Measurements from ENCODE around the gene SEPTIN5.
"Not testable (repeated sequence)": the region's sequence is repeated elsewhere in the genome, so short reads cannot be mapped to it uniquely, and the experiment has no call there.

The SEPTIN5 gene

DNA sequence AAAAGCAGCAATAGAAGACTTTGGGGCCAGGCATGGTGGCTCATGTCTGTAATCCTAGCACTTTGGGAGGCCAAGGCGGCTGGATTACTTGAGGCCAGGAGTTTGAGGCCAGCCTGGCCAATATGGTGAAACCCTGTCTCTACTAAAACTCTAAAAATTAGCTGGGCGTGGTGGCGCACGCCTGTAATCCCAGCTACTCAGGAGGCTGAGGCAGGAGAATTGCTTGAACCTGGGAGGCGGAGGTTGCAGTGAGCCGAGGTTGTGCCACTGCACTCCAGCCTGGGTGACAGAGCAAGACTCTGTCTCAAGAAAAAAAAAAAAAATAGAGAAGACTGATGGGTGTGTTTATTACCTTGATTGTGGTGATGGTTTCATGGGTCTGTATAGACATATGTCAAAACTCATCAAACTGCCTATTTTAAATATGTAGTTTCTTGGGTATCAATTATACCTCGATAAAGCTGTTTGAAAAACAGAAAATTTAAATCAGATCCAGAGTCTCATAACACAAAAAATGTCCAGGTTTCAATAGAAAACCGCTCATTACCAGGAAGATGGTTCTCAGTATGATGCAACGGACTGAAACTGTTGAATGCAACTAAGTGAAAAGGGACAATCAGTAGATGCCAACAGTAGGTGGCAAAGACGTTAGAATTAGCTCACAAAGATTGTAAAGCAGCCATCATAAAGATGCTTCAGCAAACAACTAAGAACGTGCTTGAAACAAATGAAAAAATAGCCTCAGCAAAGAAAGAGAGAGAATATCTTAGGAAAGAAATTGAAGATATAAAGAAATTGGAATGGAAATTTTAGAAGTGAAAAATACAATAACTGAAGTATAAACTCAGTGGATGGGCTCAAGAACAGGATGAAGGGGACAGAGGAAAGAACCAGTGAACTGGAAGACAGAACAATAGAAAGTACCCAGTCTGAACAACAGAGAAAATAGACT, 33.1 kb upstream of the SEPTIN5 start:
- no peak for DNase-seq

DNA sequence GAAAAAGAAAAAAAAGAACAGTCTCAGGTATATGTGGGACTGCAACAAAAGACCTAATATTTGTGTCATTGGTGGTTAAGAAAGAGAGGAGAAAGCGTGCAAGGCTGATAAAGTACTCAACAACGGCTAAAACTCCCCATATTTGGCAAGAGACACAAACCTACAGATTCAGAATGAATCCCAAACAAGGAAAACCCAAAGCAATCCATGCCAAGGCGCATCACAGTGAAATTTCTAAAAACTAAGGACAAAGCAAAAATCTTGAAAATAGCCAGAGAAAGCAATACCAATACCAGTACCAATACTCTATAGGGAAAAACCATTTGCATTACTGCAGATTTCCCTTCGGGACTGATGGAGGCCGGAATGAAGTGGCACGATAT, 32.4 kb upstream of the SEPTIN5 start:
- DNase-seq: no peak

GRCh38 chr22:19686946-19687345, 27.4 kb upstream of the SEPTIN5 start:
- no peak for DNase-seq

DNA sequence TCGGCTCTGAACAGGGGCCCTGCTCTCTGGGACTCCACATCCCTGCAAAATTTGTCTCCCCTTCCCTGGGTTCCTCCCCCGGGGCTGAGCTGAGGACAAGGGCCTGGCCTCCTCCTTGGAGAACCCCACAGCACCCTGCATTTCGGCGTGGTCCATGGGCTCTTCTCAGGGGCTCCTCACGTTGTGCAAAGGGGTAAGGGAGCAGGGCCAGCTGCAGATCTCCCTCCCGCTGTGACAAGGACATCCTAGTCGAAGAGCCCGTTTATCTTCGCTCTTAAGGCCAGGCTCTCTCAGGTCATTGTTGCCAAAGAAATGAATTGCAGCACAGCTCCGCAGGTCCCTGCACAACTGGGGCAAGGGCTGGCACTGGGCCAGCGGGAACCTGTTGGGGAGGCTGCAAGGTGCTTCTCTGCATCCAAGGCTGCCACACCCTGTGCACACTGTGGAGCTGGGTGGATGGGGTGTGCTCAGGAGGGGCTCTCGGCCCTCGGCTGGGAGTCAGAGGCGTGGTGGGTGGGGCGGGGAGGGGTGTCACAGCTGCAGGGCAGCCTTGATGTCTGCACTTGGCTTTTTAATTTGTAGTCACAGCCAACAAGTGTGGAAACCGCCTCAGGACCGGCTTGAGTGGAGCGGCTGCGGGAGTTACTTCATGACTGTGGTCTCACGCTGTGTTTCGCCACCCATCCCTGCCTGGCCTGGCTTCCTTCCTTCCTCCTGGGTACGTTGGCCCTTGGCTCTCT, 26.6 kb upstream of the SEPTIN5 start:
- no peak for DNase-seq

DNA sequence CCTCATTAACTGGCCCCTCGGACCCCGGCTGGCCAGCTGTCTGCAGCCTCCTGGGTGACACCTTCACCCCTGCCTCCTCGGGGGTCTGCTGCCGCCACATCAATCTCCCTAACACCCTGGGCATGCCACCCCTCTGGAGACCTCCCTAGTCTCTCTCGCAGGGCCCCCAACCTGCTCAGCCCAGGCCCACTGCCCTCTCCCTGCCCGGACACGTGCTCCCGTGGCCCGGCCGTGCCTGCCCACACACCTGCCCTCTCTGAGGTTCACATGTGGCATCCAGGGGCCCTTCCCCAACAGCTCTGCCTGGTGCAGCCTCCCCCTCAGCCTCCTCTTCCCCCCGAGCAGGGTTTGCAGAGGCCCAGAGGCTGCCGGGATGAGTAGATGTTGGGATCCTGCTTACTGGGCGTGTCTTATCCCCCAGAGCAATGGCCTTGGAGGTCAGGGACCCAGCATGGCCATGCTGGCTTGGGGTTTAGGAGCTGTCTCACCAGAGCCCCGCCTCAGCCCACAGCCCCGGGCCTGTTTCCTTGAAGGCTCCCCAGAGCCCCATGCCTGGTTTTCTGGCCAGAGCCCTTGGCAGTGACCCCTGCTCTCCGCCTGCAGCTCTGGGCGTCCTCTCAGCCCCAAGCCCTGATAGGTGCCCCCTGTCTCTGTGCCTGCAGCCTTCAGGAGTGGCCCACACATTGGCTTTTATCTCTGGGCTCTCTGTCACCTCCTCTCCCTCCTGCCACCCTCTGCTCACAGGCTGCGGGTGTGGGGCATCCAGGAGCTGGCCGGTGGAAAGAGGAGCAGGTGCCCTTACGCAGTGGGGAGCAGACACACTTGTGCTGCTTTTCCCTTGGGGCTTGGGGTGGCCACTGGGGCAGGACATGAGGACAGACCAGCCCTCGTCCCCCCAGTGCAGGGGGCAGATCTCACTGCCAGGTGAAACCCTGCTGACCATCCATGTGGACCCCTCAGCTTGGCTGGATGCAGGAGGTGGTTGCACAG, 25.7 kb upstream of the SEPTIN5 start:
- no peak for DNase-seq

- DNase-seq: no peak
Measured at GRCh38 chr22:19689408-19689807, 24.9 kb upstream of the SEPTIN5 start.

- no peak for DNase-seq
Measured at GRCh38 chr22:19691007-19691720, 23.1 kb upstream of the SEPTIN5 start.

DNA sequence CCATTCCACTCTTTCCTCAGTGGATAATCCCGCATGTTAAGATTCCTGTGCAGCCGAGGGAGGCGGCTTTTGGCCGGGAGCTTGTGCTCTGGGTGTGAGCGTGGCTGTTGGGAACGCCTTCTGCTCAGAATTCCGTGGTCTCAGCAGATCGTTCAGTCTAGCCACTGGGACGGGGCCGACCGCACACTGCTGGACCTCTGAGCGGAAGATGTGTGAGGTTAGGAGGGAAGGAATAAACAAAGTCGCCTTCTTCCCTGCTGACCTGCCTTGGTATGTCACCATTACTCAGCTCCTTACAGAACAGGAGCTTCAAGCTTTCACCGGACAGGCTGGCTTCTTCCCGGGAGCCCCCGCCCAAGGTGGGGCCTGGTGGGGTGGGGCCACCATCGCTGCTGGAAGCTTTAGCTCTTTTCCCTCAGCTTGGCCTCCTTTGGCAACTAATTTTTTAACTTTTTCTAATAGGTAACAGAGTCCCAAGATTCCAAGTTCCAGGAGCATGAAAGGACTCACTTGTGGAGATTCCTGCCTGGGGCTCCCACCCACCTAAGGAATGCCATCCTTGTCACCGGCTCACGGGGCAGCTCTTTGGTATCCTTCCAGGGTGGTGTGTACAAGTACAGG, 22.5 kb upstream of the SEPTIN5 start:
- DNase-seq: no peak

DNA sequence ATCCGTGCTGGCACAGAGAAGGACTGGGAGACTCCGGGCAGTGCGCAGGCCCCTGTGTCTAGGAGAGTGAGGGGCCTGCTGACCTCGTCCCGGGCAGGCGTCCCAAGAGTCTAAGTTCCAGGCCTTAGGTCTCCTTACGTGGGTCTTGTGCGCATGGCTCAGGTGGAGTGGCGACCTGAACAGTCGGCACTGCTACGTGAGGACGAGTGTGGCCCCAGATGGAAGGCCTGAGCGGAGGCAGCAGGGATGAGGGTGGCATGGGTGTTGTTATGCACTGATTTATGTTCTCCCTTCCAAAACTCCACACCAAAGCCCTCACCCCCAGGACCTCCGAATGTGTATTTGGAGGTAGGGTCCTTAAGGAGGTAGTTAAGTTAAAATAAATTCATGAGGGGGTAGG, 20.7 kb upstream of the SEPTIN5 start:
- DNase-seq: no peak

DNA sequence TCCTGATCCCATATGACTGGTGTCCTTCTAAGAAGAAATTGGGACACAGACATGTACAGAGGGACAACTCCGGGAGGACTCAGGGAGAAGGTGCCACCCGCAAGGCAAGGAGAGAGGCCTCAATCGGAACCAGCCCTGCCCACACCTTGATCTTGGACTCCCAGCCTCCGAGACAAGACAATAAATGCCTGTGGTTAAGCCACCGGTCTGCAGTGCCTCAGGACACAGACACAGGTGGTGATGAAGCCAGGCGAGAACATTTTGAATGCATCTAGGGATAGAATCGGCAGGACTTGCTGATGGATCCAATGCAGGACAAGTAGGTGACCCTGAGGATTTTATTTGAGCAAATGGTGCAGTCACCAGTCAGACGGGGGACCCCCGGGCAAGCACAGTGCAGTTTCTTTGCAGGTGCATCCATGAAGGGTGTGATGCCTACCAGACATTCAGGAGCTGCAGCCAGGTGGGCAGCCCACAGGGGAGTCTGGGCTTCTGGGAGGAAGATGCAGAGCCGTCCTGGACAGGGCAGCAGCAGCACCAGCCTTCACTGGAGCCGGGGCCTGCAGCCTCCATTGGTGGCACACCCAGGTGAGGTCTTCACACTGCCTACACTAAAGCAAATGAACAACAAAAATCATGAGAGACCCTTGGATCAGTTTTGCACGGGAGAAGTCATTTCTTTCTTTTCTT, 20.2 kb upstream of the SEPTIN5 start:
- DNase-seq: no peak

DNA sequence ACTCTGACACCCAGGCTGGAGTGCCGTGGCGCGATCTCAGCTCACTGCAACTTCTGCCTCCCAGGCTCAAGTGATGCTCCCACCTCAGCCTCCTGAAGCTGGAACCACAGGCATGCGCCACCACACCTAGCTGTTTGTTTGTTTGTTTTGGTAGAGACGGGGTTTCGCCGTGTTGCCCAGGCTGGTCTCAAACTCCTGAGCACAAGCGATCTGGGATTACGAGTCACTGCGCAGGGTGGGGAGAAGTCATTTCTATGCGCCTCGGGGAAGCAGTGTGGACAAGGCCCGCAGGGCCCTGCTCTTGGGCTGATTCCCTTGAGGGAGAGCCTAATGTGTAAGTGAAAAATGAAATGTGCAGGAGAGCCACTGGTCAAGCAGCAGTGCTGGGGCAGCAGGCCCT, 19.6 kb upstream of the SEPTIN5 start:
- DNase-seq: no peak

DNA sequence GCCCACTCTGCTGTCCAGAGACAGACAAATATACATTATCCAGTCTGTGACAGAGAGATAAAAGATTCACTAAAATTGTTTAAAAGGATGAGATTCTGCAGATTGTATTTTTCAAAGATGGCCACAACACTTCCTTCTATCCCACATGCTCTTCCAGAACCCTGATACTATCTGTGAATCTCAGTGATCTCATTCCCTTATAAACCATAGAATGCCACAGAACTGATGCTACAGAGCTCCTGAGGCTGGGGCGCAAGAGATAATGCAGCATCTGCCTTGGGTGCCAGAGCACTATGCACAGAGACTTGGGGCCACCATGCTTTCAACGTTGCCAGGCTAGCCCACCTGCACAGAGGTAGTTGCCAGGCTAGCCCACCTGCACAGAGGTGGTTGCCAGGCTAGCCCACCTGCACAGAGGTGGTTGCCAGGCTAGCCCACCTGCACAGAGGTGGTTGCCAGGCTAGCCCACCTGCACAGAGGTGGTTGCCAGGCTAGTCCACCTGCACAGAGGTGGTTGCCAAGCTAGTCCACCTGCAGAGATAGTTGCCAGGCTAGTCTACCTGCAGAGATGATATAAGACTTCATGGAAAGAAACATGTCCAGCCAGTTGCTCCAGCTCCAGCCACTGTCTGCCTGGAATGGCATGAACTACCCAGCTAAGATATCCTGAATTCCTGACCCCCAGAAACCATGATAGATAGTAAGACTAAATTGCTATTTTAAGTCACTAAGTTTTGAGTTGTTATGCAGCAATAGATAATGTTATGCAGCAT, 17.6 kb upstream of the SEPTIN5 start:
- no peak for DNase-seq

DNA sequence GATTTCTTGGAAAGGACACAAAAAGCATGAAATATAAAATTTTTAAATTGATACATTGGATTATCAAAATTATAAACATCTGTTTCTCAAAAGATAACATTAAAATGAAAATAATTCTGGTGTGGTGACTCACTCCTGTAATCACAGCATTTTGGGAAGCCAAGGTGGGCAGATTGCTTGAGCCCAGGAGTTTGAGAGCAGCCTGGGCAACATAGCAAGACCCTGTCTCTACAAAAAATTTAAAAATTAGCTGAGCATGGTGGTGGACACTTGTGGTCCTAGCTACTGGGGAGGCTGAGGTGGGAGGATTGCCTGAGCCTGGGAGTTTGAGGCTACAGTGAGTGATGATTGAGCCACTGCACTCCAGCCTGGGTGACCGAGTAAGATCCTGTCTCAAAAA, 16.4 kb upstream of the SEPTIN5 start:
- not testable (repeated sequence) for DNase-seq

- no peak for DNase-seq
Measured at GRCh38 chr22:19700790-19701419, 13.4 kb upstream of the SEPTIN5 start.

DNA sequence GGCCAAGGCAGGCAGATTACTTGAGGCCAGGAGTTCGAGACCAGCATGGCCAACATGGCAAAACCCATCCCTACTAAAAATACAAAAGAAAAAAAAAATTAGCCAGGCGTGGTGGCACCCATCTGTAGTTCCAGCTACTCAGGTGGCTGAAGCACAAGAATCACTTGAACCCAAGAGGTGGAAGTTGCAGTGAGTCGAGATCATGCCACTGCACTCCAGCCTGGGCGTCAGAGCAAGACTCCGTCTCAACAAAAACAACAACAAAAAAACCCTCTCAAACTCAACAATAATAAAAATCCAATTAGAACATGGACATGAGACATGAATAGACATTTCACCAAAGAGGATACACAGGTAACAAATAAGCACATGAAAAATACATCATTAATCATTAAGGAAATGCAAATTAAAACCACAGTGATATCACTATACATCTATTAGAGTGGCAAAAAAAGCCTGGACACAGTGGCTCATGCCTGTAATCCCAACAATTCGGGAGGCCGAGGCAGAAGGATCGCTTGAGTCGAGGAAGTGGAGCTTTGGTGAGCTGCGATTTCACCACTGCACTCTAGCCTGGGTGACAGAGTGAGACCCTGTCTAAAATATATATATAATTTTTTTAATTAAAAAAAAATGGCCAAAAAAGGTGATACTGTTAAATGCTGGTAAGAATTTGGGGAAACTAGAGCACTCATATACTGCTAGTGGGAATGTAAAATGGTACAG, 12.7 kb upstream of the SEPTIN5 start:
- no peak for DNase-seq

GRCh38 chr22:19703869-19704268, 10.4 kb upstream of the SEPTIN5 start:
- no peak for DNase-seq

DNA sequence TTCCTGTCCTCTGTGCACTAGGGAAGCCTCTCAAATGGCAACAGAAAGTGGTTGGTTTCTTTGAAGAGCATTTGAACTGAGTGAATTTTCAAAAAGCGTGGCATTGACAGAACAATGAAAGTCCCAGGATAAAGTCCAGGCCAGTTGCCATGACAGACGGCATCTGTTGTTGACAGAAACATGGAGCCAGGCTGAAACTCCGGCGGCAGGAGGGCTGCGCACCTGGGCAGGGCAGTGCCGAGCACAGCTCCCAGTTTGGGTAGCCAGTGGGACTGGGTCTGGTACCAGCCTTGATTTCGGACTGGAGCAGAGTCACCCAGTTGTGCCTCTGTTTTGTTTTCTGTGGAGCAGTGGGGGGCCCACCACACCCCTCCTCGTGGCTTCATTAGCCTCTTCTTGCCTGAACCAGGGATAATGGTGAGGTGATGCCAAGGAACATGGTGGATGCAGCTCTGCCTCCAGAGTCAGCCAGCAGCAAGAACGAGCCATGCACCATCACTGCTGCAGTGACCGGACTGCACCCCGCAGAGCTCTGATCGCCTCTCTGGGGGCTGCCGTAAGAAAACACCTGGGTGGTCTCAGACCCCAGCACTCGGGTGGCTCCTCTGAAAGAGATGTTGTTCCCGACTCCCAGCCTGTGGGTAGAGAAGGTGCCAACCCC, 9.8 kb upstream of the SEPTIN5 start:
- DNase-seq: no peak

GRCh38 chr22:19705181-19705934, 8.9 kb upstream of the SEPTIN5 start:
- no peak for DNase-seq

All from activated T-cell treated with anti-CD3 and anti-CD28 coated beads for 4 hours (primary cell).